GM23338 (cell line): ENCODE results near the gene NR3C1. TPM values are rescaled to one million over a fixed set of nuclear protein-coding genes. Genes with fewer than 3 reads are reported as not detected.

Experiments used
- ATAC-seq: fragments of 200-7000 bp; cut with Tn5 transposase; 3 replicates; pipeline ENCODE4 v1.9.1; 2020
- DNase-seq: peaks from one replicate; pipeline ENCODE4 v3.0.0-alpha.2; 2015; ENCODE audit warnings: low spot score
- H2AFZ ChIP-seq: fragments of 200-600 bp; sonication (generic); 2 replicates; pipeline ENCODE4 v1.8.0; 2016; ENCODE audit warnings: antibody characterized with exemption, mild to moderate bottlenecking, moderate library complexity
- H3F3A ChIP-seq: fragments of 200-600 bp; sonication (generic); replicated peaks from 2 replicates; pipeline ENCODE4 v1.8.0; 2017; ENCODE audit warnings: antibody characterized with exemption, mixed run types, low read depth
- H3K27ac ChIP-seq: fragments of 200-600 bp; sonication (generic); 2 replicates; pipeline ENCODE4 v1.6.1; 2016; ENCODE audit warnings: low read depth
- H3K27me3 ChIP-seq: fragments of 200-600 bp; sonication (generic); 2 replicates; pipeline ENCODE4 v1.8.0; 2016; ENCODE audit warnings: mild to moderate bottlenecking, mixed run types, moderate library complexity; ENCODE audit not compliant: insufficient read depth
- H3K36me3 ChIP-seq: fragments of 200-600 bp; sonication (generic); 2 replicates; pipeline ENCODE4 v1.8.0; 2016; ENCODE audit warnings: mild to moderate bottlenecking; ENCODE audit not compliant: insufficient read depth
- H3K4me1 ChIP-seq: fragments of 200-600 bp; sonication (generic); 2 replicates; pipeline ENCODE4 v1.8.0; 2016; ENCODE audit warnings: mild to moderate bottlenecking, moderate library complexity; ENCODE audit not compliant: insufficient read depth
- H3K4me2 ChIP-seq: fragments of 200-600 bp; sonication (generic); 2 replicates; pipeline ENCODE4 v1.7.1; 2017; ENCODE audit warnings: mixed run types
- H3K4me3 ChIP-seq: fragments of 200-600 bp; sonication (generic); 2 replicates; pipeline ENCODE4 v1.6.1; 2016; ENCODE audit warnings: mixed run types
- H3K79me2 ChIP-seq: fragments of 200-600 bp; sonication (generic); replicated peaks from 2 replicates; pipeline ENCODE4 v1.8.0; 2017; ENCODE audit warnings: mild to moderate bottlenecking; ENCODE audit not compliant: insufficient read depth
- H3K9me2 ChIP-seq: fragments of 200-600 bp; sonication (generic); 2 replicates; pipeline ENCODE4 v1.8.0; 2017; ENCODE audit not compliant: insufficient read depth
- H4K20me1 ChIP-seq: fragments of 200-600 bp; sonication (generic); replicated peaks from 2 replicates; pipeline ENCODE4 v1.8.0; 2017; ENCODE audit warnings: mild to moderate bottlenecking; ENCODE audit not compliant: insufficient read depth
- H3K27ac Mint-ChIP-seq: 2 replicates; pipeline ENCODE4 v1.8.0; 2020; ENCODE audit warnings: inconsistent platforms, mild to moderate bottlenecking, moderate library complexity, mixed read lengths
- H3K27me3 Mint-ChIP-seq: 3 replicates; pipeline ENCODE4 v1.8.0; 2022; ENCODE audit warnings: low read depth, mild to moderate bottlenecking, moderate library complexity, mixed read lengths, inconsistent platforms; ENCODE audit not compliant: insufficient read depth, poor library complexity
- H3K36me3 Mint-ChIP-seq: 3 replicates; pipeline ENCODE4 v1.8.0; 2021; ENCODE audit warnings: low read depth, mild to moderate bottlenecking, inconsistent platforms, moderate library complexity, mixed read lengths
- H3K4me1 Mint-ChIP-seq: 3 replicates; pipeline ENCODE4 v1.8.0; 2020; ENCODE audit warnings: mild to moderate bottlenecking, inconsistent platforms, mixed read lengths
- H3K4me3 Mint-ChIP-seq: 3 replicates; pipeline ENCODE4 v1.8.0; 2021; ENCODE audit warnings: moderate library complexity, mild to moderate bottlenecking, inconsistent platforms, mixed read lengths
- H3K9me3 Mint-ChIP-seq: 3 replicates; pipeline ENCODE4 v1.8.0; 2020; ENCODE audit warnings: moderate library complexity, mild to moderate bottlenecking, inconsistent platforms, mixed read lengths
- CREB1 ChIP-seq: fragments of 250-450 bp; sonication (Bioruptor Pico); IDR thresholded peaks from 2 replicates; pipeline ENCODE4 v1.5.0; 2020; ENCODE audit warnings: low read depth, mild to moderate bottlenecking, moderate library complexity
- EZH2 ChIP-seq: fragments of 200-600 bp; sonication (generic); IDR thresholded peaks from one replicate; pipeline ENCODE4 v1.8.0; 2017; ENCODE audit warnings: antibody characterized with exemption, mild to moderate bottlenecking, low read depth; ENCODE audit not compliant: unreplicated experiment
- EZH2phosphoT487 ChIP-seq: fragments of 200-600 bp; sonication (generic); IDR thresholded peaks from one replicate; pipeline ENCODE4 v1.8.1; 2018; ENCODE audit warnings: antibody characterized with exemption; ENCODE audit not compliant: unreplicated experiment
- NANOG ChIP-seq: IDR thresholded peaks from 2 replicates; pipeline ENCODE4 v1.6.1; 2016; ENCODE audit warnings: antibody characterized with exemption, borderline replicate concordance
- POLR2AphosphoS5 ChIP-seq: IDR thresholded peaks from 2 replicates; pipeline ENCODE4 v1.6.1; 2016; ENCODE audit warnings: antibody characterized with exemption, low read depth
- STAT1 ChIP-seq: IDR thresholded peaks from one replicate; pipeline ENCODE4 v1.6.1; 2016; ENCODE audit warnings: antibody characterized with exemption; ENCODE audit not compliant: unreplicated experiment
- ZNF114 ChIP-seq: fragments of 250-450 bp; sonication (Bioruptor Pico); IDR thresholded peaks from 2 replicates; pipeline ENCODE4 v1.5.0; 2020; ENCODE audit warnings: mild to moderate bottlenecking, moderate library complexity
- ZNF331 ChIP-seq: fragments of 250-450 bp; sonication (Bioruptor Pico); IDR thresholded peaks from 2 replicates; pipeline ENCODE4 v1.5.0; 2020; ENCODE audit warnings: low read depth, mild to moderate bottlenecking, moderate library complexity
- ZNF462 ChIP-seq: fragments of 250-450 bp; sonication (Bioruptor Pico); IDR thresholded peaks from 2 replicates; pipeline ENCODE4 v1.5.0; 2020; ENCODE audit warnings: mild to moderate bottlenecking, moderate library complexity
- polyA plus RNA-seq: library from polyadenylated mRNA; unstranded; fragments of >200 nt; fragmentation: Nextera tagmentation; extraction: Ambion mirVana; gene quantifications from 2 replicates; pipeline ENCODE4 v1.2.1, GENCODE V29; 2016
- total RNA-seq: library from RNA; depleted of rRNA; stranded (reverse); fragments of >200 nt; shearing (Covaris generic); gene quantifications from 2 replicates; pipeline ENCODE4 v1.2.3, GENCODE V29; 2014

NR3C1 gene
- total and polyA plus RNA-seq, 2 experiments from 2014 or later = 1.2 to 4.6 TPM

GRCh38 chr5:143245929-143246561, 157.4 kb downstream of the NR3C1 start (continued):
- TF ChIP-seq POLR2AphosphoS5 (no peak), ZNF462 (CRISPR knock-in tag) (no peak), ZNF114 (no peak), ZNF331 (CRISPR knock-in tag) (no peak)

- no peak overlapping the region for H3K27ac ChIP-seq
- H3K9me2 ChIP-seq = 0 out of 2 replicates have a peak, but pooled peaks cover 11% of the 10 kb centered on the region
- Mint-ChIP-seq H3K27me3 (peaks cover 6% of the 10 kb centered on the region), H3K9me3 (no peaks in the 10 kb centered on the region; the same call in 1 of the 3 replicates), H3K4me1 (peaks cover 4% of the 10 kb centered on the region; the same call in 2 of the 3 replicates), H3K36me3 (no peaks in the 10 kb centered on the region), H3K4me3 (no peak overlapping the region), H3K27ac (no peak overlapping the region)
- no peaks in the 10 kb centered on the region for H3K36me3 ChIP-seq
- ATAC-seq (no peak), DNase-seq (no peak)
- no peaks in the 10 kb centered on the region for H3F3A ChIP-seq
- no peaks in the 10 kb centered on the region for H3K4me1 ChIP-seq
- H2AFZ ChIP-seq = no peak overlapping the region
- no peaks in the 10 kb centered on the region for H4K20me1 ChIP-seq
- H3K79me2 ChIP-seq = no peaks in the 10 kb centered on the region
- no peaks in the 10 kb centered on the region for H3K27me3 ChIP-seq
- H3K4me2 ChIP-seq = no peak overlapping the region
- TF ChIP-seq EZH2phosphoT487 (no peak), CREB1 (CRISPR knock-in tag) (no peak), EZH2 (no peak), STAT1 (no peak), POLR2AphosphoS5 (no peak), ZNF331 (CRISPR knock-in tag) (no peak), NANOG (no peak), ZNF114 (no peak)
- H3K4me3 ChIP-seq = no peak overlapping the region
These were observed 158.5 kb downstream of the NR3C1 start for GRCh38 chr5:143244990-143245389.
